DND-41 (cell line): ENCODE measurements around the gene S100A8.
A peak's percentile ranks its signal among the peaks of the same experiment; 100 is the strongest.

Experiments
- ATAC-seq: fragments of 200-7000 bp; cut with Tn5 transposase; 3 replicates; pipeline ENCODE4 v1.9.1; 2021; ENCODE audit warnings: low read depth; ENCODE audit not compliant: insufficient read depth
- DNase-seq: peaks from one replicate; pipeline ENCODE4 v3.0.0-alpha.2; 2020
- H2AFZ ChIP-seq: 2 replicates; pipeline ENCODE4 v1.6.0; 2012; ENCODE audit warnings: low read depth, low read length
- H3K27ac ChIP-seq: 2 replicates; pipeline ENCODE4 v1.5.1; 2012; ENCODE audit warnings: low read length, inconsistent platforms
- H3K27me3 ChIP-seq: fragments of 200-600 bp; sonication (generic); 2 replicates; pipeline ENCODE4 v1.6.0; 2012; ENCODE audit warnings: low read length, mild to moderate bottlenecking, inconsistent platforms; ENCODE audit not compliant: insufficient read depth, poor library complexity
- H3K36me3 ChIP-seq: 2 replicates; pipeline ENCODE4 v1.5.1; 2012; ENCODE audit warnings: low read length, inconsistent platforms; ENCODE audit not compliant: insufficient read depth
- H3K4me1 ChIP-seq: 2 replicates; pipeline ENCODE4 v1.5.1; 2012; ENCODE audit warnings: mild to moderate bottlenecking, low read length; ENCODE audit not compliant: insufficient read depth
- H3K4me2 ChIP-seq: 2 replicates; pipeline ENCODE4 v1.6.0; 2012; ENCODE audit warnings: mild to moderate bottlenecking, moderate library complexity, low read length, inconsistent platforms; ENCODE audit not compliant: insufficient read depth
- H3K4me3 ChIP-seq, 2 experiments: fragments of 200-600 bp in 1 of 2; shearing (Covaris generic) in 1 of 2; 2 replicates each; pipeline ENCODE4 v1.5.1; 2012 to 2016; ENCODE audit warnings: inconsistent platforms in 2 of 2, low read length in 2 of 2, mild to moderate bottlenecking in 2 of 2, low read depth in 1 of 2, moderate library complexity in 1 of 2
- H3K79me2 ChIP-seq: 2 replicates; pipeline ENCODE4 v1.6.0; 2012; ENCODE audit warnings: low read length, inconsistent platforms; ENCODE audit not compliant: insufficient read depth
- H3K9ac ChIP-seq: 2 replicates; pipeline ENCODE4 v1.6.0; 2012; ENCODE audit warnings: low read depth, mild to moderate bottlenecking, inconsistent platforms, low read length, moderate library complexity
- H3K9me3 ChIP-seq: 2 replicates; pipeline ENCODE4 v1.5.1; 2012; ENCODE audit warnings: low read length, moderate library complexity, mild to moderate bottlenecking, inconsistent platforms; ENCODE audit not compliant: insufficient read depth, severe bottlenecking
- H4K20me1 ChIP-seq: 2 replicates; pipeline ENCODE4 v1.6.0; 2012; ENCODE audit warnings: low read length; ENCODE audit not compliant: insufficient read depth
- CTCF ChIP-seq: IDR thresholded peaks from 2 replicates; pipeline ENCODE4 v1.5.1; 2012; ENCODE audit warnings: borderline replicate concordance, low read length, moderate library complexity, mild to moderate bottlenecking; ENCODE audit not compliant: poor library complexity, severe bottlenecking; ENCODE audit errors: extremely low read depth
- EZH2 ChIP-seq: IDR thresholded peaks from 3 replicates; pipeline ENCODE4 v1.6.1; 2012; ENCODE audit warnings: borderline replicate concordance, low read depth, mild to moderate bottlenecking, moderate library complexity, low read length, inconsistent platforms; ENCODE audit not compliant: severe bottlenecking

The S100A8 gene

GRCh38 chr1:153395776-153396175 lies 4.9 kb upstream of the S100A8 start:
- Histone ChIP-seq H3K9me3 (no peaks in the 10 kb centered on the region), H3K27ac (no peak overlapping the region), H4K20me1 (peaks cover 7% of the 10 kb centered on the region), H3K36me3 (no peaks in the 10 kb centered on the region), H2AFZ (no peak overlapping the region), H3K4me1 (no peaks in the 10 kb centered on the region), H3K27me3 (no peaks in the 10 kb centered on the region), H3K79me2 (no peaks in the 10 kb centered on the region), H3K9ac (no peak overlapping the region), H3K4me3 (no peak overlapping the region), H3K4me2 (no peak overlapping the region)
- DNase-seq: no peak
- no peak for ATAC-seq
- no peak for TF ChIP-seq CTCF

- no peak overlapping the region for H3K9ac ChIP-seq
- H3K9me3 ChIP-seq: no peaks in the 10 kb centered on the region
- no peak overlapping the region for H3K4me3 ChIP-seq
- peaks cover 7% of the 10 kb centered on the region for H4K20me1 ChIP-seq
- H3K36me3 ChIP-seq: no peaks in the 10 kb centered on the region
- no peaks in the 10 kb centered on the region for H3K4me1 ChIP-seq
- H3K4me2 ChIP-seq: no peak overlapping the region
- DNase-seq (no peak), ATAC-seq (no peak)
- TF ChIP-seq EZH2 (no peak), CTCF (no peak)
- no peaks in the 10 kb centered on the region for H3K27me3 ChIP-seq
- no peaks in the 10 kb centered on the region for H3K79me2 ChIP-seq
- H3K27ac ChIP-seq: no peak overlapping the region
- H2AFZ ChIP-seq: no peak overlapping the region
These were observed 4.3 kb upstream of the S100A8 start for GRCh38 chr1:153395136-153395685.

GRCh38 chr1:153394391-153394790 lies 3.5 kb upstream of the S100A8 start:
- H3K4me1 ChIP-seq: no peaks in the 10 kb centered on the region
- no peaks in the 10 kb centered on the region for H3K9me3 ChIP-seq
- H3K36me3 ChIP-seq: no peaks in the 10 kb centered on the region
- TF ChIP-seq EZH2 (no peak), CTCF (no peak)
- no peak for DNase-seq
- H4K20me1 ChIP-seq: peaks cover 7% of the 10 kb centered on the region
- H3K4me2 ChIP-seq: no peak overlapping the region
- no peak overlapping the region for H3K27ac ChIP-seq
- no peak overlapping the region for H2AFZ ChIP-seq
- H3K79me2 ChIP-seq: no peaks in the 10 kb centered on the region
- no peak overlapping the region for H3K4me3 ChIP-seq
- H3K9ac ChIP-seq: no peak overlapping the region
- no peak for ATAC-seq
- no peaks in the 10 kb centered on the region for H3K27me3 ChIP-seq

GRCh38 chr1:153393926-153394325 lies 3.1 kb upstream of the S100A8 start:
- Histone ChIP-seq H4K20me1 (peaks cover 7% of the 10 kb centered on the region), H3K9ac (no peak overlapping the region), H3K27ac (no peak overlapping the region), H3K36me3 (no peaks in the 10 kb centered on the region), H3K4me1 (no peaks in the 10 kb centered on the region), H3K79me2 (no peaks in the 10 kb centered on the region), H3K4me2 (no peak overlapping the region), H3K4me3 (no peak overlapping the region), H3K9me3 (no peaks in the 10 kb centered on the region), H2AFZ (no peak overlapping the region), H3K27me3 (no peaks in the 10 kb centered on the region)
- ATAC-seq (no peak), DNase-seq (no peak)
- TF ChIP-seq CTCF (peak; percentile 17), EZH2 (no peak)
